HEK293 (cell line): ENCODE measurements around the gene PTPRG.

Experiments used
- CTCF ChIA-PET: fragments of 350-600 bp; formaldehyde crosslinking; extraction: SDS; loops from one replicate; lab custom pipeline; 2021; ENCODE audit warnings: antibody characterized with exemption; lab: Yijun Ruan, JAX
- POLR2A ChIA-PET: fragments of 300-600 bp; formaldehyde crosslinking; extraction: SDS; loops from one replicate; lab custom pipeline; 2020; ENCODE audit warnings: antibody characterized with exemption, inconsistent platforms; lab: Yijun Ruan, JAX
- H3K27ac ChIP-seq: fragments of 200-500 bp; sonication (Bioruptor generic); 2 replicates; pipeline ENCODE4 v1.5.1; 2014; ENCODE audit warnings: low read depth, low read length, control low read depth, inconsistent platforms; ENCODE audit errors: extremely low read depth
- H3K36me3 ChIP-seq, 2 experiments: fragments of 200-500 bp in 1 of 2; sonication (Bioruptor generic) in 1 of 2; 1 replicate in 1 of 2; 2 replicates in 1 of 2; pipeline ENCODE4 v1.5.1; 2014 to 2017; ENCODE audit warnings: inconsistent platforms in 2 of 2, low read length in 2 of 2; ENCODE audit not compliant: control insufficient read depth in 2 of 2, insufficient read depth in 1 of 2
- H3K4me1 ChIP-seq: fragments of 200-500 bp; sonication (Bioruptor generic); 2 replicates; pipeline ENCODE4 v1.5.1; 2014; ENCODE audit warnings: mild to moderate bottlenecking, low read length, inconsistent platforms; ENCODE audit not compliant: control insufficient read depth, insufficient read depth
- H3K4me3 ChIP-seq: 2 replicates; pipeline ENCODE4 v1.5.1; 2011; ENCODE audit warnings: low read depth, mild to moderate bottlenecking, control low read depth, low read length, moderate library complexity
- H3K9me3 ChIP-seq: fragments of 200-500 bp; sonication (Bioruptor generic); 2 replicates; pipeline ENCODE4 v1.5.1; 2014; ENCODE audit warnings: low read depth, low read length, inconsistent platforms; ENCODE audit not compliant: control insufficient read depth, insufficient read depth
- GFI1B ChIP-seq: fragments of 450-650 bp; formaldehyde crosslinking; IDR thresholded peaks from 2 replicates; pipeline ENCODE4 v1.5.1; 2016; ENCODE audit warnings: missing biosample characterization, missing genetic modification characterization
- GLIS2 ChIP-seq: fragments of 450-650 bp; formaldehyde crosslinking; IDR thresholded peaks from 2 replicates; pipeline ENCODE4 v1.5.1; 2016; ENCODE audit warnings: missing biosample characterization, missing genetic modification characterization
- HOXA7 ChIP-seq: sonication (generic); formaldehyde crosslinking; IDR thresholded peaks from 2 replicates; pipeline ENCODE4 v1.8.1; 2022; ENCODE audit warnings: missing genetic modification reagents, borderline replicate concordance
- KLF1 ChIP-seq: fragments of 450-650 bp; formaldehyde crosslinking; IDR thresholded peaks from 2 replicates; pipeline ENCODE4 v1.5.1; 2016; ENCODE audit warnings: missing biosample characterization, missing genetic modification characterization
- RBAK ChIP-seq: fragments of 450-650 bp; formaldehyde crosslinking; IDR thresholded peaks from 2 replicates; pipeline ENCODE4 v1.5.1; 2016; ENCODE audit warnings: missing biosample characterization, missing genetic modification characterization
- SCRT1 ChIP-seq: fragments of 450-650 bp; formaldehyde crosslinking; IDR thresholded peaks from 2 replicates; pipeline ENCODE4 v1.5.1; 2016; ENCODE audit warnings: missing biosample characterization, missing genetic modification characterization, borderline replicate concordance
- TCF7L2 ChIP-seq: IDR thresholded peaks from 2 replicates; pipeline ENCODE4 v1.6.1; 2011; ENCODE audit warnings: low read depth, mild to moderate bottlenecking, inconsistent platforms, low read length, moderate library complexity, borderline replicate concordance
- ZEB2 ChIP-seq: fragments of 450-650 bp; formaldehyde crosslinking; IDR thresholded peaks from 2 replicates; pipeline ENCODE4 v1.5.1; 2016; ENCODE audit warnings: missing biosample characterization, missing genetic modification characterization
- ZFP69B ChIP-seq: fragments of 450-650 bp; formaldehyde crosslinking; IDR thresholded peaks from 2 replicates; pipeline ENCODE4 v1.5.1; 2016; ENCODE audit warnings: missing biosample characterization, missing genetic modification characterization
- ZIC2 ChIP-seq: fragments of 450-650 bp; formaldehyde crosslinking; IDR thresholded peaks from 2 replicates; pipeline ENCODE4 v1.5.1; 2016; ENCODE audit warnings: missing biosample characterization, missing genetic modification characterization
- ZNF132 ChIP-seq: fragments of 450-650 bp; formaldehyde crosslinking; IDR thresholded peaks from 2 replicates; pipeline ENCODE4 v1.5.1; 2017; ENCODE audit warnings: missing biosample characterization, missing genetic modification characterization, borderline replicate concordance
- ZNF148 ChIP-seq: fragments of 450-650 bp; formaldehyde crosslinking; IDR thresholded peaks from 2 replicates; pipeline ENCODE4 v1.5.0; 2017; ENCODE audit warnings: missing biosample characterization, missing genetic modification characterization, borderline replicate concordance
- ZNF174 ChIP-seq: fragments of 450-650 bp; formaldehyde crosslinking; IDR thresholded peaks from 2 replicates; pipeline ENCODE4 v1.5.0; 2017; ENCODE audit warnings: missing biosample characterization, mild to moderate bottlenecking, missing genetic modification characterization
- ZNF211 ChIP-seq: fragments of 450-650 bp; formaldehyde crosslinking; IDR thresholded peaks from 2 replicates; pipeline ENCODE4 v1.5.1; 2016; ENCODE audit warnings: low read depth, missing biosample characterization, missing genetic modification characterization
- ZNF248 ChIP-seq: fragments of 450-650 bp; formaldehyde crosslinking; IDR thresholded peaks from 2 replicates; pipeline ENCODE4 v1.5.1; 2017; ENCODE audit warnings: missing biosample characterization, missing genetic modification characterization
- ZNF274 ChIP-seq, 2 experiments: fragments of 200-500 bp in 1 of 2; fragments of 450-650 bp in 1 of 2; sonication (Bioruptor generic) in 1 of 2; formaldehyde crosslinking in 1 of 2; IDR thresholded peaks; 2 replicates each; pipeline versions ENCODE4 v1.5.1 to v1.6.1; 2014 to 2016; ENCODE audit warnings: borderline replicate concordance in 1 of 2, inconsistent platforms in 1 of 2, low read length in 1 of 2, missing biosample characterization in 1 of 2, missing genetic modification characterization in 1 of 2
- ZNF354C ChIP-seq: fragments of 450-650 bp; formaldehyde crosslinking; IDR thresholded peaks from 2 replicates; pipeline ENCODE4 v1.5.1; 2016; ENCODE audit warnings: missing biosample characterization, missing genetic modification characterization, low read depth, borderline replicate concordance
- ZNF394 ChIP-seq: fragments of 450-650 bp; formaldehyde crosslinking; IDR thresholded peaks from 2 replicates; pipeline ENCODE4 v1.5.1; 2016; ENCODE audit warnings: missing biosample characterization, missing genetic modification characterization, mild to moderate bottlenecking, moderate library complexity, borderline replicate concordance
- ZNF549 ChIP-seq: fragments of 450-650 bp; IDR thresholded peaks from 2 replicates; pipeline ENCODE4 v1.5.1; 2018; ENCODE audit warnings: missing biosample characterization, missing genetic modification characterization, mild to moderate bottlenecking, inconsistent platforms, moderate library complexity
- ZNF560 ChIP-seq: fragments of 450-650 bp; formaldehyde crosslinking; IDR thresholded peaks from 2 replicates; pipeline ENCODE4 v1.5.1; 2017; ENCODE audit warnings: missing biosample characterization, missing genetic modification characterization, borderline replicate concordance
- ZNF580 ChIP-seq: fragments of 450-650 bp; formaldehyde crosslinking; IDR thresholded peaks from 2 replicates; pipeline ENCODE4 v1.5.1; 2016; ENCODE audit warnings: missing biosample characterization, missing genetic modification characterization
- ZNF623 ChIP-seq: fragments of 450-650 bp; formaldehyde crosslinking; IDR thresholded peaks from 2 replicates; pipeline ENCODE4 v1.5.1; 2016; ENCODE audit warnings: missing biosample characterization, missing genetic modification characterization
- ZNF624 ChIP-seq: fragments of 450-650 bp; formaldehyde crosslinking; IDR thresholded peaks from 2 replicates; pipeline ENCODE4 v1.5.1; 2017; ENCODE audit warnings: missing biosample characterization, missing genetic modification characterization
- ZNF660 ChIP-seq: fragments of 450-650 bp; IDR thresholded peaks from 2 replicates; pipeline ENCODE4 v1.5.1; 2018; ENCODE audit warnings: missing biosample characterization, mild to moderate bottlenecking, missing genetic modification characterization
- ZNF677 ChIP-seq: fragments of 450-650 bp; IDR thresholded peaks from 2 replicates; pipeline ENCODE4 v1.5.0; 2018; ENCODE audit warnings: missing biosample characterization, mild to moderate bottlenecking, missing genetic modification characterization, moderate library complexity
- ZNF76 ChIP-seq: fragments of 450-650 bp; formaldehyde crosslinking; IDR thresholded peaks from 2 replicates; pipeline ENCODE4; 2016; ENCODE audit warnings: low read depth, missing biosample characterization, missing genetic modification characterization, borderline replicate concordance
- ZNF768 ChIP-seq: fragments of 450-650 bp; formaldehyde crosslinking; IDR thresholded peaks from 2 replicates; pipeline ENCODE4 v1.5.1; 2018; ENCODE audit warnings: missing biosample characterization, mild to moderate bottlenecking, missing genetic modification characterization
- TF ChIP-seq, protein P1 (sequence below): fragments of 450-650 bp; formaldehyde crosslinking; IDR thresholded peaks from 2 replicates; pipeline ENCODE4 v1.5.1; 2016; ENCODE audit warnings: missing biosample characterization, missing genetic modification characterization
- TF ChIP-seq, protein P2 (sequence below): fragments of 450-650 bp; formaldehyde crosslinking; IDR thresholded peaks from 2 replicates; pipeline ENCODE4 v1.5.1; 2016; ENCODE audit warnings: missing biosample characterization, missing genetic modification characterization

PTPRG gene

DNA sequence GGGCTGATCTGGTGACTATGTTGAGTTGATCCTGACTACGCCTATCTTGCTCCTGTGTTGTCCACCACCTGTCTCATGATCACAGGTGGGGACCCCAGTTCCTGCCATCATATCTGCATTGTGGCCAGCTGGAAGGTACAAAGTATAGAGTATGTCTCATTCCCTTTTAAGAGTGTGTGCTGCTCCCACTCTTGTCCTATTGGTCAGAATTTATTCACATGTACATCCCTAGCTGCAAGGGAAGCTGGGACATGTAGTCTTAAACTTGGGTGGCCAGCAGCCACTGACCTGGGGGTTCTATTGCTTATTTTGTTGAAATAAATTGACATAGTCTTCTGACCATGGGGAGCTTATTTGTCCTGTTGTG lies 373.1 kb downstream of the PTPRG start:
- no peak for TF ChIP-seq ZNF174 (tag by site-specific recombination)
- no peak for TF ChIP-seq ZNF560 (tag by site-specific recombination)
- TF ChIP-seq ZNF274 (IDR thresholded peaks at IDR 0.05; ENCODE audit: low read length), result no peak
- no peak for TF ChIP-seq ZNF274 (tag by site-specific recombination; IDR thresholded peaks at IDR 0.05; ENCODE audit: borderline replicate concordance)
- no peak for TF ChIP-seq ZNF248 (tag by site-specific recombination)
- no peak for TF ChIP-seq ZNF768 (tag by site-specific recombination)
- TF ChIP-seq, protein P1, sequence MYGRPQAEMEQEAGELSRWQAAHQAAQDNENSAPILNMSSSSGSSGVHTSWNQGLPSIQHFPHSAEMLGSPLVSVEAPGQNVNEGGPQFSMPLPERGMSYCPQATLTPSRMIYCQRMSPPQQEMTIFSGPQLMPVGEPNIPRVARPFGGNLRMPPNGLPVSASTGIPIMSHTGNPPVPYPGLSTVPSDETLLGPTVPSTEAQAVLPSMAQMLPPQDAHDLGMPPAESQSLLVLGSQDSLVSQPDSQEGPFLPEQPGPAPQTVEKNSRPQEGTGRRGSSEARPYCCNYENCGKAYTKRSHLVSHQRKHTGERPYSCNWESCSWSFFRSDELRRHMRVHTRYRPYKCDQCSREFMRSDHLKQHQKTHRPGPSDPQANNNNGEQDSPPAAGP (tag by site-specific recombination), result no peak
- no peak for TF ChIP-seq ZNF211 (tag by site-specific recombination)
- TF ChIP-seq ZFP69B (tag by site-specific recombination), result no peak
- no peak for TF ChIP-seq ZNF354C (tag by site-specific recombination)
- TF ChIP-seq ZNF132, result no peak
- TF ChIP-seq TCF7L2, result no peak
- TF ChIP-seq ZNF76, result no peak
- TF ChIP-seq ZNF394 (tag by site-specific recombination), result no peak
- no peak for TF ChIP-seq ZNF549 (tag by site-specific recombination)
- no peak for TF ChIP-seq ZNF580 (tag by site-specific recombination)
- TF ChIP-seq ZNF148 (tag by site-specific recombination), result no peak
- TF ChIP-seq GLIS2 (tag by site-specific recombination), result no peak
- TF ChIP-seq, protein P2, sequence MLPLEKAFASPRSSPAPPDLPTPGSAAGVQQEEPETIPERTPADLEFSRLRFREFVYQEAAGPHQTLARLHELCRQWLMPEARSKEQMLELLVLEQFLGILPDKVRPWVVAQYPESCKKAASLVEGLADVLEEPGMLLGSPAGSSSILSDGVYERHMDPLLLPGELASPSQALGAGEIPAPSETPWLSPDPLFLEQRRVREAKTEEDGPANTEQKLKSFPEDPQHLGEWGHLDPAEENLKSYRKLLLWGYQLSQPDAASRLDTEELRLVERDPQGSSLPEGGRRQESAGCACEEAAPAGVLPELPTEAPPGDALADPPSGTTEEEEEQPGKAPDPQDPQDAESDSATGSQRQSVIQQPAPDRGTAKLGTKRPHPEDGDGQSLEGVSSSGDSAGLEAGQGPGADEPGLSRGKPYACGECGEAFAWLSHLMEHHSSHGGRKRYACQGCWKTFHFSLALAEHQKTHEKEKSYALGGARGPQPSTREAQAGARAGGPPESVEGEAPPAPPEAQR (tag by site-specific recombination), result no peak
- TF ChIP-seq ZNF623 (tag by site-specific recombination), result no peak
- TF ChIP-seq, all 188 proteins: peak for 0
- ChIA-PET POLR2A (no interaction called here), CTCF (interaction anchor here (0.9 to 1.0 kb wide), 2 partner anchors 77 to 254 kb away, joined by 3 to 5 read pairs; no protein-coding TSS in a partner anchor)

GRCh38 chr3:61935814-61936213 lies 374.4 kb downstream of the PTPRG start:
- Histone ChIP-seq H3K4me1 (peaks cover 10% of the 10 kb centered on the region; the same call in 1 of the 2 replicates), H3K4me3 (no peak overlapping the region), H3K36me3 (no peaks in the 10 kb centered on the region), H3K27ac (no peak overlapping the region), H3K9me3 (no peaks in the 10 kb centered on the region)
- ChIA-PET CTCF (interaction anchor here (0.5 to 2.7 kb wide), 12 partner anchors 8 to 410 kb away, joined by 3 to 13 read pairs (median 4); no protein-coding TSS in a partner anchor), POLR2A (no interaction called here)
- no peak for TF ChIP-seq ZNF394 (tag by site-specific recombination)
- TF ChIP-seq ZNF624 (tag by site-specific recombination), result no peak
- TF ChIP-seq, protein P2 (tag by site-specific recombination), result no peak
- TF ChIP-seq ZNF560 (tag by site-specific recombination), result no peak
- no peak for TF ChIP-seq KLF1 (tag by site-specific recombination)
- TF ChIP-seq ZEB2 (tag by site-specific recombination), result no peak
- no peak for TF ChIP-seq ZNF174 (tag by site-specific recombination)
- no peak for TF ChIP-seq HOXA7 (CRISPR knock-in tag)
- no peak for TF ChIP-seq ZNF677
- no peak for TF ChIP-seq ZNF660 (tag by site-specific recombination)
- no peak for TF ChIP-seq GFI1B (tag by site-specific recombination)
- TF ChIP-seq RBAK (tag by site-specific recombination), result no peak
- TF ChIP-seq ZIC2, result no peak
- TF ChIP-seq SCRT1 (tag by site-specific recombination), result no peak

More for the DNA sequence above, 373.1 kb downstream of the PTPRG start:
- peaks cover 10% of the 10 kb centered on the region; the same call in 1 of the 2 replicates for H3K4me1 ChIP-seq
- H3K9me3 ChIP-seq, result no peaks in the 10 kb centered on the region
- no peak overlapping the region for H3K4me3 ChIP-seq
- no peaks in the 10 kb centered on the region for H3K36me3 ChIP-seq
- no peak overlapping the region for H3K27ac ChIP-seq
